ENCODE results near the gene KLC1. TPM values are rescaled to one million over a fixed set of nuclear protein-coding genes. Genes with fewer than 3 reads are reported as not detected.

Gene KLC1
- total RNA-seq, 1 donor from 2014 or later, result 178 TPM

- peak overlapping the region; percentile 82 for H3K4me3 Mint-ChIP-seq (ENCODE audit: low read depth)
- peaks cover under 1% of the 10 kb centered on the region for H3K27me3 Mint-ChIP-seq
- no peaks in the 10 kb centered on the region for H3K9me3 Mint-ChIP-seq (ENCODE audit: low read depth)
- DNase-seq (ENCODE audit: low spot score, unreplicated experiment), result no peak
- H3K27ac Mint-ChIP-seq, result no peak overlapping the region
- H3K4me1 Mint-ChIP-seq (ENCODE audit: low read depth), result peaks cover 8% of the 10 kb centered on the region
- no peak for TF ChIP-seq CTCF (IDR thresholded peaks at IDR 0.05; ENCODE audit: unreplicated experiment)
- peaks cover 3% of the 10 kb centered on the region for H3K36me3 Mint-ChIP-seq (ENCODE audit: insufficient read depth)
Measured at GRCh38 chr14:103630364-103631108, 1.5 kb downstream of the KLC1 start.

- Mint-ChIP-seq H3K9me3 (ENCODE audit: low read depth) (no peaks in the 10 kb centered on the region), H3K4me1 (ENCODE audit: low read depth) (peaks cover 6% of the 10 kb centered on the region), H3K27me3 (no peaks in the 10 kb centered on the region), H3K27ac (peak overlapping the region; percentile 80), H3K4me3 (ENCODE audit: low read depth) (no peak overlapping the region), H3K36me3 (ENCODE audit: insufficient read depth) (peaks cover 3% of the 10 kb centered on the region)
- TF ChIP-seq CTCF (IDR thresholded peaks at IDR 0.05; ENCODE audit: unreplicated experiment), result no peak
- DNase-seq (ENCODE audit: low spot score, unreplicated experiment), result no peak
Measured at GRCh38 chr14:103633391-103633790, 4.4 kb downstream of the KLC1 start.

- Mint-ChIP-seq H3K4me1 (ENCODE audit: low read depth) (peaks cover 6% of the 10 kb centered on the region), H3K27ac (no peak overlapping the region), H3K36me3 (ENCODE audit: insufficient read depth) (peaks cover 3% of the 10 kb centered on the region), H3K4me3 (ENCODE audit: low read depth) (no peak overlapping the region), H3K9me3 (ENCODE audit: low read depth) (no peaks in the 10 kb centered on the region), H3K27me3 (no peaks in the 10 kb centered on the region)
- no peak for DNase-seq (ENCODE audit: low spot score, unreplicated experiment)
- TF ChIP-seq CTCF (IDR thresholded peaks at IDR 0.05; ENCODE audit: unreplicated experiment), result no peak
Measured at GRCh38 chr14:103634156-103634555, 5.1 kb downstream of the KLC1 start.

GRCh38 chr14:103638594-103638993, 9.6 kb downstream of the KLC1 start:
- peaks cover 3% of the 10 kb centered on the region for H3K36me3 Mint-ChIP-seq (ENCODE audit: insufficient read depth)
- H3K27ac Mint-ChIP-seq, result peak overlapping the region; percentile 19
- TF ChIP-seq CTCF (IDR thresholded peaks at IDR 0.05; ENCODE audit: unreplicated experiment), result no peak
- no peaks in the 10 kb centered on the region for H3K9me3 Mint-ChIP-seq (ENCODE audit: low read depth)
- H3K4me1 Mint-ChIP-seq (ENCODE audit: low read depth), result no peaks in the 10 kb centered on the region
- H3K4me3 Mint-ChIP-seq (ENCODE audit: low read depth), result no peak overlapping the region
- no peaks in the 10 kb centered on the region for H3K27me3 Mint-ChIP-seq
- no peak for DNase-seq (ENCODE audit: low spot score, unreplicated experiment)

GRCh38 chr14:103641161-103641560, 12.2 kb downstream of the KLC1 start:
- Mint-ChIP-seq H3K27me3 (no peaks in the 10 kb centered on the region), H3K4me3 (ENCODE audit: low read depth) (no peak overlapping the region), H3K27ac (no peak overlapping the region), H3K9me3 (ENCODE audit: low read depth) (no peaks in the 10 kb centered on the region), H3K36me3 (ENCODE audit: insufficient read depth) (no peaks in the 10 kb centered on the region), H3K4me1 (ENCODE audit: low read depth) (no peaks in the 10 kb centered on the region)
- DNase-seq (ENCODE audit: low spot score, unreplicated experiment), result no peak
- no peak for TF ChIP-seq CTCF (IDR thresholded peaks at IDR 0.05; ENCODE audit: unreplicated experiment)

Measured in progenitor cell of endocrine pancreas (in vitro differentiated cells).